Activated naive CD8-positive, alpha-beta T cell treated with anti-CD3 and anti-CD28 coated beads for 36 hours (primary cell): Measurements from ENCODE around the gene RNASE12. TPM values are rescaled to one million over a fixed set of nuclear protein-coding genes. Genes with fewer than 3 reads are reported as not detected.

Experiments
- DNase-seq: peaks from one replicate; pipeline ENCODE4 v3.0.0; 2021
- H3K27ac Mint-ChIP-seq: one replicate; pipeline ENCODE4 v1.8.0; 2022; ENCODE audit warnings: mild to moderate bottlenecking, moderate library complexity, mixed read lengths
- H3K27me3 Mint-ChIP-seq: one replicate; pipeline ENCODE4 v1.8.0; 2022; ENCODE audit warnings: mild to moderate bottlenecking, mixed read lengths
- H3K36me3 Mint-ChIP-seq: one replicate; pipeline ENCODE4 v1.8.0; 2021; ENCODE audit warnings: mild to moderate bottlenecking, mixed read lengths
- H3K4me1 Mint-ChIP-seq: one replicate; pipeline ENCODE4 v1.8.0; 2021; ENCODE audit warnings: mixed read lengths
- H3K4me3 Mint-ChIP-seq: one replicate; pipeline ENCODE4 v1.8.0; 2022; ENCODE audit warnings: mild to moderate bottlenecking, moderate library complexity, mixed read lengths
- H3K9me3 Mint-ChIP-seq: one replicate; pipeline ENCODE4 v1.8.0; 2022; ENCODE audit warnings: mixed read lengths
- total RNA-seq, 2 experiments: library from RNA; stranded (reverse); gene quantifications; one replicate each; pipeline ENCODE4 v1.2.3, GENCODE V29; 2021

The RNASE12 gene
- not detected for total RNA-seq

DNA sequence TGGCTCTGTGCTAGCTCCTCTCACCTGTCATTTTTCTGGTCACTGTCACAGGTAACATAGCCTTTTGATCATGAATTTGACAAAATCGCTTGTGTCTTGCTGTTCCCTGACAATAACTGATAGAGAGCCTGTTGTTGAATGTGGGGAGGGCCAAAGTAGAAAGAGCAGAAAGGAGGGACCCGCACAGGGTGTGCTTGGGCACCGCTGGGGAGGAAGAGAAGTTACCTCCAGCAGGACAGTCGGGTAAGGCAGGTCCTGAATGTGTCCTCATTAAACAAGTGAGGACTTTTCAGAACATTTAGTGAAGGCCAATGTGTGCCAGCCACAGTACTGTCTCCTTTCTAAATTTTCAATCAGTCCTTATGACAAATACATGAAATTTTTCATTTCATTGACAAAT lies at the start of gene RNASE12:
Gene RNASE12, minus strand, starts transcription at position 142 of the 400 bp plus-strand sequence. CDS start 653 bp downstream, outside the sequence.
- Mint-ChIP-seq H3K4me1 (peaks cover 4% of the 10 kb centered on the region), H3K9me3 (no peaks in the 10 kb centered on the region), H3K36me3 (no peaks in the 10 kb centered on the region), H3K4me3 (no peak within 1 kb of the TSS), H3K27me3 (peaks cover 12% of the 10 kb centered on the region), H3K27ac (no peak within 1 kb of the TSS)
- DNase-seq: no peak

DNA sequence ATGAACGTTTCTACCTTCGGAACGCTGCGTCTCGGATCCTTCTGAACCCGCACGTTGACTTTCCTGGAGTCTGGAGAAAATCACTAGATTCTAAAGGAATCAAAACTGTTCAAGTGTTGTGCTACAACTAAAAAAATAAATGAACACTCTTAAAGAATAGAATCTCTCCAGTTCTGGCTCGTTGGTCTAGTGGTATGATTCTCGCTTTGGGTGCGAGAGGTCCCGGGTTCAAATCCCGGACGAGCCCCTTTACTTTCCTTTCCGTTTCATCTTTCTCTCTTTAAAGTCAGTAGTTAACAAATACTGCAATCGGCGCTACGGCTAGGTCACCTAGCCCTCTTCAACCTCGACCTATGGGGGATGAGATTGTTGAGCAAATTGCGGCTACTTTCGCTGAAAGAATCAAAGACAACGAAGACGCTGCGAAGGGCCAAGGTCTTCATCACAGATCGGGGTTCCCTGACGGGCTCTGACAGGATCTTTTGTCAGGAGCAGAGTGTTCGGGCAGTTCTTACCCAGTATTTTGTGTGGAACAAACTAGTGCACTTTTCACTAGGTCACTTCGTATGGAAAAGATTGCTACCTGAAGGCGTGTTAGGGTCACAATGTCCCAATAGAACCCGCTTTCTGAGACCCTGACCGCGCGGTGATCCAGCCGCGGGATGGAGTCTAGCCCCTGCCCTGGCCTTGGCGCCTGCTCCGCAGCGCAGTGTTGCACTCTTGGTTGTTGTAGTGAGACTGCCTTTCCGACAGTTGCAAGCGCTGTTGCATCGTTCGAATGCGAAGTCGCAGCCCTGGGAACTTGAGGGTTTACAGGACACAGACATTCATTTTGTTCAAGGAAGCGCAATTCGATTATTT lies 41.9 kb upstream of the RNASE12 start:
- Mint-ChIP-seq H3K27ac (peak overlapping the region; percentile 89), H3K27me3 (peaks cover 55% of the 10 kb centered on the region), H3K9me3 (peaks cover 9% of the 10 kb centered on the region)

DNA sequence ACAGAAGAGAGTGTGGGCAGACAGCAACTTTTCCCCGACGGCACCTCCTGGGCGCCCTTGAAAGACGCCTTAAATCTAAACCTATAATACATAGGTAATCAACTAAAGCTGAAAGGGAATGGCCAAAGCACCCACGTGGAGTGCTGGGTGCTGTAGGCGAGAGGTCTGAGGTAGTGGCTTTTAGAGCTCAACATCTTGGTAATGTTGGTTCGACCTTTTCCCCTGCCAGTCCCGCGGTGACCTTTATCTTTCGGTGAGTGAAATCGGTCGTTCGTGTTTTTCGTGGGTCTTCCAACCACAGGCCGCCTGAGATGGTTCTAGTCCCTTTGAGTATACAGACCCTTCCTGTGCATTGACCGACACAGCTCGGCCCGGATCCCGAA lies 41.3 kb upstream of the RNASE12 start:
- H3K27ac Mint-ChIP-seq: peak overlapping the region; percentile 89
- peaks cover 61% of the 10 kb centered on the region for H3K27me3 Mint-ChIP-seq
- DNase-seq: peak; percentile 33
- peaks cover 38% of the 10 kb centered on the region for H3K4me1 Mint-ChIP-seq
- H3K36me3 Mint-ChIP-seq: peaks cover 2% of the 10 kb centered on the region
- H3K4me3 Mint-ChIP-seq: peak overlapping the region; percentile 80
- H3K9me3 Mint-ChIP-seq: peaks cover 9% of the 10 kb centered on the region

More for the DNA sequence above, 41.9 kb upstream of the RNASE12 start:
- Mint-ChIP-seq H3K4me3 (peak overlapping the region; percentile 80), H3K4me1 (peaks cover 32% of the 10 kb centered on the region), H3K36me3 (peaks cover 2% of the 10 kb centered on the region)
- DNase-seq: peak; percentile 64

DNA sequence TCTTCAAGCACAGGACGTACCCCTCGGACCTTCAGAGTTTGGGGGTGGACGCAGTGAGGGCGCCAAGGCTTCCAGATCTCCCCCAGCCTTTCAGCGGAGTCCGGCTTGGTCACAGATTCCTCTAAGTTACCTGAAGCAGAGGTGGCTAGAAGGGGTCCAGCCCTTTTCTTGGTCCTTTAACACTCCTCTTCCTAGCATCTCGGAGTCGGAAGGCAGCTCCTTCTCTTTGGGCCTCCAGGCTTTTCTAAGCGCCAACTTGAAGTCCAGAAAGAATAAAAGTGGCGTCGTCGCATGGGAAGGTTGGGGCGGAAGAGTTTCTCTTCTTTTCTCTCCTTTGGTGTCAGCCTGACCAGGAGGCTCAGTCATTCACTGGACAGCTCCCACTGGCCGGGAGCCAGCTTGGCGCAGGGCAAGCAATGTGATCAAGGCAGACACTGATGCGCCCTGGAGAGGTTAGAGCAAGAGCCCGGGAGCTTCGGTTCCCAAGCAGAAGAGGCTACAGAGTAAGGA lies 40.8 kb upstream of the RNASE12 start:
- peaks cover 43% of the 10 kb centered on the region for H3K4me1 Mint-ChIP-seq
- H3K27ac Mint-ChIP-seq: peak overlapping the region; percentile 8
- H3K27me3 Mint-ChIP-seq: peaks cover 64% of the 10 kb centered on the region
- H3K36me3 Mint-ChIP-seq: peaks cover 2% of the 10 kb centered on the region
- H3K9me3 Mint-ChIP-seq: peaks cover 9% of the 10 kb centered on the region
- peak; percentile 17 for DNase-seq
- H3K4me3 Mint-ChIP-seq: peak overlapping the region; percentile 80

DNA sequence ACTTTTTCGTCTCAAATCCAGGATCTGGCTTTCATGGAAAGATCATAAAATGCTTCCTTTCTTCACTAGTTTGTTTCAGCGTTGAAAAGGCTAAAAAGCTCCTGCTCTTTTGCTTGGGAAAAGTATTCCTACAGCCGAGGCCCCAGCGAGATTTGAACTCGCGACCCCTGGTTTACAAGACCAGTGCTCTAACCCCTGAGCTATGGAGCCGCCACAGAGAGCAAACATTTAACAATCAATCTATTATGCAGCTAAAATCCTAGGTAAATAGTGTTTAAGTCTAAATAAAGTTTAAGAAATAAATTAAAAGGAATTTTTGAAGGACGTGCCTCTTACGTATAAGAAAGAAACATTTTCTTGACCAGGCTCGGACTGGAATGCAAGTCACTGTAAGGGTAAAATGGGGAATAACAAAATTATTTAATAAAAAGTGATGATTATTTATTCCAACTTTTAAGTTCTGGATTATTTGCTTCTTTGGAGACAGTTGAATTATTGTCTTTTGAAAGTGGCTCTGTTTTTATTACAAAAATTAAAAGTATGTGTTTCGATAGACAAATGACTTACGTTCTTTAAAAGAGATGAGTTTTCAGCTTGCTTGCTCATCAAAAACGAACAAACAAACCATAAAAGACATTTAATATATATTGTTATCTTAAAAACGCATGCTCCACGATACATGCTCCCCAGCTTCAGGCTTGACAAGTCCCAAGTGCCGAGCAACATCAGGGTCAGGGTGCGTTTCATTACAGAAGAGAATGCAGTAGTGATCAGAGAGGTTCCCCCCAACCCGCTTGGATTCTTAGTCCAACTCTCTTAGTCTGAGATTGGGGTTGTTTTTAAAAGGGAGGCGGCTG lies 40.1 kb upstream of the RNASE12 start:
- peaks cover 63% of the 10 kb centered on the region for H3K27me3 Mint-ChIP-seq
- peak; percentile 55 for DNase-seq
- H3K4me3 Mint-ChIP-seq: peak overlapping the region; percentile 80
- peaks cover 2% of the 10 kb centered on the region for H3K36me3 Mint-ChIP-seq
- H3K9me3 Mint-ChIP-seq: peaks cover 9% of the 10 kb centered on the region
- peak overlapping the region; percentile 79 for H3K27ac Mint-ChIP-seq
- H3K4me1 Mint-ChIP-seq: peaks cover 48% of the 10 kb centered on the region

- peaks cover 55% of the 10 kb centered on the region for H3K4me1 Mint-ChIP-seq
- peaks cover 2% of the 10 kb centered on the region for H3K36me3 Mint-ChIP-seq
- peak overlapping the region; percentile 80 for H3K4me3 Mint-ChIP-seq
- peak overlapping the region; percentile 79 for H3K27ac Mint-ChIP-seq
- H3K27me3 Mint-ChIP-seq: peaks cover 67% of the 10 kb centered on the region
- H3K9me3 Mint-ChIP-seq: peaks cover 9% of the 10 kb centered on the region
- DNase-seq: peak; percentile 31
Measured at GRCh38 chr14:20630340-20631022, 39.3 kb upstream of the RNASE12 start.

DNA sequence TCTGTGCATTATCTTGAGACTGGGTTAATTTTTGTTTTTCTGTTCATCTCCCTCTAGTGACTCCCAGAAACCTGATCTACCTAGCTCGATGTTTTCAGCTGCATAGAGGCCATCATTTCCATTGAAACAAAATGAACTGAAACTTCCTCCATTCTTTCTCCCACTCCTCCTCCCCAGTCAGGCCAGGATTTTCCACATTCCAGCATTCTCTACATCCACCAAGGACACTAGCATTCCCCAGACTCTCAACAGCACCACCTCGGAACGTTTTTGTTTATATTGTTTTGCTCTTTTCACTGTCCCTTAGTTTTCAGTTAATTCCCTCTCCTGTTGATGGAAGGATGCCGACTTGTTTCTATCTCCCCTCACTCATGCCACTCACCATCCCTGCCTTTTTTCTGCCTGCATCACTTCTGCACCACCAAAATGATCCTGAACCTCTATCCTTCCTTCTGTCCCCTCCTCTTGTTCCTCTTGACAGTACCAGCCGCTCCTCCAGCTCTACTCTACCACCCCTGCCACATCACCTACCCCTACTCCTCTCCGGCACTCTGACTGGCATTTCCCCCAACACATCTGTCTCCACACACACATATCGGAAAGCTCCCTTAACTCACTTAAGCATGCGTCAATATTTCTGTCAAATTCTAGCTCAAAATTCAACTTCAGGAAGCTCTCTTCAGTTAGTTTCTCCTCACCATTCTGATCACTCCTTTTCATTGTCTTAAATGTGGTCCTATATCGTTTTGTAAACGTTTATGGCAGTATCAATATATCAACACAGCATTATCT lies 37.1 kb upstream of the RNASE12 start:
- Mint-ChIP-seq H3K9me3 (peaks cover 3% of the 10 kb centered on the region), H3K4me1 (peaks cover 66% of the 10 kb centered on the region), H3K27ac (no peak overlapping the region), H3K36me3 (peaks cover 4% of the 10 kb centered on the region), H3K27me3 (peaks cover 63% of the 10 kb centered on the region), H3K4me3 (no peak overlapping the region)
- no peak for DNase-seq

GRCh38 chr14:20627346-20628027 lies 36.3 kb upstream of the RNASE12 start:
- no peak for DNase-seq
- H3K4me1 Mint-ChIP-seq: peaks cover 66% of the 10 kb centered on the region
- peaks cover 63% of the 10 kb centered on the region for H3K27me3 Mint-ChIP-seq
- no peaks in the 10 kb centered on the region for H3K9me3 Mint-ChIP-seq
- peaks cover 2% of the 10 kb centered on the region for H3K36me3 Mint-ChIP-seq
- no peak overlapping the region for H3K4me3 Mint-ChIP-seq
- no peak overlapping the region for H3K27ac Mint-ChIP-seq

GRCh38 chr14:20626274-20626673 lies 35.1 kb upstream of the RNASE12 start:
- Mint-ChIP-seq H3K27me3 (peaks cover 66% of the 10 kb centered on the region), H3K4me1 (peaks cover 61% of the 10 kb centered on the region), H3K4me3 (peak overlapping the region; percentile 81), H3K9me3 (peaks cover 1% of the 10 kb centered on the region), H3K27ac (no peak overlapping the region), H3K36me3 (peaks cover 2% of the 10 kb centered on the region)
- DNase-seq: no peak

- DNase-seq: peak; percentile 51
- peaks cover 51% of the 10 kb centered on the region for H3K4me1 Mint-ChIP-seq
- peaks cover 53% of the 10 kb centered on the region for H3K27me3 Mint-ChIP-seq
- H3K9me3 Mint-ChIP-seq: peaks cover 1% of the 10 kb centered on the region
- H3K27ac Mint-ChIP-seq: peak overlapping the region; percentile 86
- peak overlapping the region; percentile 81 for H3K4me3 Mint-ChIP-seq
- peaks cover 2% of the 10 kb centered on the region for H3K36me3 Mint-ChIP-seq
Measured at GRCh38 chr14:20624495-20625070, 33.4 kb upstream of the RNASE12 start.

DNA sequence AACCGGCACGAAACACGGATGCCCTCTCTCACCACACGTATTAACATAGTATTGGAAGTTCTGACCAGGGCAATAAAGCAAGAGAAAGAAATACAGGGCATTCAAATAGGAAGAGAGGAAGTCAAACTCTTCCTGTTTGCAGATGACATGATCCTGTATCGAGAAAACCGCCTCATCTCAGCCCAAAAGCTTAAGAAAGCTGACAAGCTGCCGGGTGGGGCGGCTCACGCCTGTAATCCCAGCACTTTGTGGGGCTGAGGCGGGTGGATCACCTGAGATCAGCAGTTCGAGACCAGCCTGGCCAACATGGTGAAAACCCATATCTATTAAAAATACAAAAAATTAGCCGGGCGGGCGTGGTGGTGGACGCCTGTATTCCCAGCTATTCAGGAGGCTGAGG lies 32.6 kb upstream of the RNASE12 start:
- H3K27ac Mint-ChIP-seq: no peak overlapping the region

GRCh38 chr14:20622816-20623291 lies 31.7 kb upstream of the RNASE12 start:
- Mint-ChIP-seq H3K27me3 (peaks cover 48% of the 10 kb centered on the region), H3K36me3 (peaks cover 2% of the 10 kb centered on the region), H3K9me3 (peaks cover 1% of the 10 kb centered on the region), H3K27ac (no peak overlapping the region), H3K4me3 (peak overlapping the region; percentile 70), H3K4me1 (peaks cover 48% of the 10 kb centered on the region)
- DNase-seq: peak; percentile 14

More for the DNA sequence above, 32.6 kb upstream of the RNASE12 start:
- H3K4me3 Mint-ChIP-seq: peak overlapping the region; percentile 40
- H3K9me3 Mint-ChIP-seq: peaks cover 1% of the 10 kb centered on the region
- peak; percentile 21 for DNase-seq
- peaks cover 51% of the 10 kb centered on the region for H3K4me1 Mint-ChIP-seq
- peaks cover 56% of the 10 kb centered on the region for H3K27me3 Mint-ChIP-seq
- peaks cover 2% of the 10 kb centered on the region for H3K36me3 Mint-ChIP-seq
